ENCODE data around the gene CASK. TPM values are rescaled to one million over a fixed set of nuclear protein-coding genes. Genes with fewer than 3 reads are reported as not detected.
A peak's percentile ranks its signal among the peaks of the same experiment; 100 is the strongest.

CASK gene
- total and polyA plus RNA-seq, 9 of the 15 experiments (the other 6 are each of a cell fraction or from before 2014, with no cell fraction given) = 1.3 to 7.4 (median 5.2) TPM

- TF ChIP-seq, protein P1, sequence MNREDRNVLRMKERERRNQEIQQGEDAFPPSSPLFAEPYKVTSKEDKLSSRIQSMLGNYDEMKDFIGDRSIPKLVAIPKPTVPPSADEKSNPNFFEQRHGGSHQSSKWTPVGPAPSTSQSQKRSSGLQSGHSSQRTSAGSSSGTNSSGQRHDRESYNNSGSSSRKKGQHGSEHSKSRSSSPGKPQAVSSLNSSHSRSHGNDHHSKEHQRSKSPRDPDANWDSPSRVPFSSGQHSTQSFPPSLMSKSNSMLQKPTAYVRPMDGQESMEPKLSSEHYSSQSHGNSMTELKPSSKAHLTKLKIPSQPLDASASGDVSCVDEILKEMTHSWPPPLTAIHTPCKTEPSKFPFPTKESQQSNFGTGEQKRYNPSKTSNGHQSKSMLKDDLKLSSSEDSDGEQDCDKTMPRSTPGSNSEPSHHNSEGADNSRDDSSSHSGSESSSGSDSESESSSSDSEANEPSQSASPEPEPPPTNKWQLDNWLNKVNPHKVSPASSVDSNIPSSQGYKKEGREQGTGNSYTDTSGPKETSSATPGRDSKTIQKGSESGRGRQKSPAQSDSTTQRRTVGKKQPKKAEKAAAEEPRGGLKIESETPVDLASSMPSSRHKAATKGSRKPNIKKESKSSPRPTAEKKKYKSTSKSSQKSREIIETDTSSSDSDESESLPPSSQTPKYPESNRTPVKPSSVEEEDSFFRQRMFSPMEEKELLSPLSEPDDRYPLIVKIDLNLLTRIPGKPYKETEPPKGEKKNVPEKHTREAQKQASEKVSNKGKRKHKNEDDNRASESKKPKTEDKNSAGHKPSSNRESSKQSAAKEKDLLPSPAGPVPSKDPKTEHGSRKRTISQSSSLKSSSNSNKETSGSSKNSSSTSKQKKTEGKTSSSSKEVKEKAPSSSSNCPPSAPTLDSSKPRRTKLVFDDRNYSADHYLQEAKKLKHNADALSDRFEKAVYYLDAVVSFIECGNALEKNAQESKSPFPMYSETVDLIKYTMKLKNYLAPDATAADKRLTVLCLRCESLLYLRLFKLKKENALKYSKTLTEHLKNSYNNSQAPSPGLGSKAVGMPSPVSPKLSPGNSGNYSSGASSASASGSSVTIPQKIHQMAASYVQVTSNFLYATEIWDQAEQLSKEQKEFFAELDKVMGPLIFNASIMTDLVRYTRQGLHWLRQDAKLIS (CRISPR knock-in tag; IDR thresholded peaks at IDR 0.05) = no peak
- TF ChIP-seq CEBPG (CRISPR knock-in tag; IDR thresholded peaks at IDR 0.05) = no peak
- no peak for TF ChIP-seq CEBPG (tag; conservative IDR thresholded peaks at IDR 0.05 in 1 of 2, IDR thresholded peaks at IDR 0.05 in 1 of 2)
- no peak for TF ChIP-seq SIX5 (IDR thresholded peaks at IDR 0.05; ENCODE audit: borderline replicate concordance in 1 of 2, insufficient read depth in 1 of 2, low read depth in 1 of 2, low read length in 2 of 2)
- TF ChIP-seq, protein P2, sequence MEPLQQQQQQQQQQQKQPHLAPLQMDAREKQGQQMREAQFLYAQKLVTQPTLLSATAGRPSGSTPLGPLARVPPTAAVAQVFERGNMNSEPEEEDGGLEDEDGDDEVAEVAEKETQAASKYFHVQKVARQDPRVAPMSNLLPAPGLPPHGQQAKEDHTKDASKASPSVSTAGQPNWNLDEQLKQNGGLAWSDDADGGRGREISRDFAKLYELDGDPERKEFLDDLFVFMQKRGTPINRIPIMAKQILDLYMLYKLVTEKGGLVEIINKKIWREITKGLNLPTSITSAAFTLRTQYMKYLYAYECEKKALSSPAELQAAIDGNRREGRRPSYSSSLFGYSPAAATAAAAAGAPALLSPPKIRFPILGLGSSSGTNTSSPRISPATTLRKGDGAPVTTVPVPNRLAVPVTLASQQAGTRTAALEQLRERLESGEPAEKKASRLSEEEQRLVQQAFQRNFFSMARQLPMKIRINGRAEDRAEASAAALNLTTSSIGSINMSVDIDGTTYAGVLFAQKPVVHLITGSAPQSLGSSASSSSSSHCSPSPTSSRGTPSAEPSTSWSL (CRISPR knock-in tag; IDR thresholded peaks at IDR 0.05; ENCODE audit: borderline replicate concordance) = no peak
- no peak for TF ChIP-seq POLR2AphosphoS5 (IDR thresholded peaks at IDR 0.05; ENCODE audit: control insufficient read depth, insufficient read depth, low read depth, low read length)
- TF ChIP-seq ZNF57 (CRISPR knock-in tag; IDR thresholded peaks at IDR 0.05) = no peak
- TF ChIP-seq, protein P3, sequence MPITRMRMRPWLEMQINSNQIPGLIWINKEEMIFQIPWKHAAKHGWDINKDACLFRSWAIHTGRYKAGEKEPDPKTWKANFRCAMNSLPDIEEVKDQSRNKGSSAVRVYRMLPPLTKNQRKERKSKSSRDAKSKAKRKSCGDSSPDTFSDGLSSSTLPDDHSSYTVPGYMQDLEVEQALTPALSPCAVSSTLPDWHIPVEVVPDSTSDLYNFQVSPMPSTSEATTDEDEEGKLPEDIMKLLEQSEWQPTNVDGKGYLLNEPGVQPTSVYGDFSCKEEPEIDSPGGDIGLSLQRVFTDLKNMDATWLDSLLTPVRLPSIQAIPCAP (CRISPR knock-in tag; IDR thresholded peaks at IDR 0.05; ENCODE audit: borderline replicate concordance) = no peak
- TF ChIP-seq TEAD2 (tag; IDR thresholded peaks at IDR 0.05) = no peak
- peak; percentile 67 for TF ChIP-seq SMC3 (conservative IDR thresholded peaks at IDR 0.05; ENCODE audit: insufficient read depth, low read depth, low read length)
- TF ChIP-seq FOXA3 (CRISPR knock-in tag; conservative IDR thresholded peaks at IDR 0.05 in 1 of 2, IDR thresholded peaks at IDR 0.05 in 1 of 2) = no peak
- TF ChIP-seq THRA (IDR thresholded peaks at IDR 0.05) = no peak
- no peak for TF ChIP-seq NFXL1 (CRISPR knock-in tag; IDR thresholded peaks at IDR 0.05)
- TF ChIP-seq NR2C2 (CRISPR knock-in tag; IDR thresholded peaks at IDR 0.05) = no peak
- no peak for TF ChIP-seq NR2C2 (tag; IDR thresholded peaks at IDR 0.05)
- TF ChIP-seq ZNF518B (CRISPR knock-in tag; IDR thresholded peaks at IDR 0.05) = no peak
- no peak for TF ChIP-seq ZNF184 (CRISPR knock-in tag; IDR thresholded peaks at IDR 0.05)
These were observed 364.8 kb downstream of the CASK start (continued) for GRCh38 chrX:41558531-41558930.
